GM21786 (cell line): ENCODE results near the gene RADX.

ENCODE experiments used
- ATAC-seq: cut with Tn5 transposase; IDR thresholded peaks from one replicate; pipeline ENCODE4 v1.9.1; 2021; ENCODE audit not compliant: unreplicated experiment

The RADX gene

GRCh38 chrX:106680716-106681115 is 68.9 kb downstream of the RADX start:
- ATAC-seq, result no peak

GRCh38 chrX:106684207-106684606 is 72.4 kb downstream of the RADX start:
- no peak for ATAC-seq

- no peak for ATAC-seq
Observed at GRCh38 chrX:106692425-106693065, 80.8 kb downstream of the RADX start.

- no peak for ATAC-seq
Observed at GRCh38 chrX:106696502-106696901, 84.7 kb downstream of the RADX start.

- ATAC-seq, result no peak
Observed at GRCh38 chrX:106698693-106699092, 86.9 kb downstream of the RADX start.

- no peak for ATAC-seq
Observed at GRCh38 chrX:106702636-106703035, 90.9 kb downstream of the RADX start.

- no peak for ATAC-seq
Observed at GRCh38 chrX:106706466-106706865, 94.7 kb downstream of the RADX start.

GRCh38 chrX:106707771-106708454 is 96.1 kb downstream of the RADX start:
- no peak for ATAC-seq

- ATAC-seq, result no peak
Observed at GRCh38 chrX:106710771-106711170, 99.0 kb downstream of the RADX start.

GRCh38 chrX:106711375-106711774 is 99.6 kb downstream of the RADX start:
- ATAC-seq, result no peak

GRCh38 chrX:106716004-106716403 is 104.2 kb downstream of the RADX start:
- no peak for ATAC-seq

- ATAC-seq, result no peak
Observed at GRCh38 chrX:106716463-106716862, 104.7 kb downstream of the RADX start.

GRCh38 chrX:106718709-106719108 is 106.9 kb downstream of the RADX start:
- ATAC-seq, result no peak

- no peak for ATAC-seq
Observed at GRCh38 chrX:106725931-106726330, 114.2 kb downstream of the RADX start.

GRCh38 chrX:106726485-106727437 is 115.0 kb downstream of the RADX start, which contains the start of gene RNF128:
TSS of gene RNF128 (plus strand) at chrX:106726701. CDS start at chrX:106726914, 213 bp downstream.
- no peak for ATAC-seq

GRCh38 chrX:106728337-106728736 is 116.6 kb downstream of the RADX start:
- no peak for ATAC-seq
